Activated CD4-positive, alpha-beta T cell treated with anti-CD3 and anti-CD28 coated beads, Interleukin-2, amount 10 ng/mL, durations not matched to agents 7 days and 5 days (primary cell): Measurements from ENCODE around the gene TIAL1. TPM values are rescaled to one million over a fixed set of nuclear protein-coding genes. Genes with fewer than 3 reads are reported as not detected.

Experiments
- CTCF ChIA-PET: fragments of 350-600 bp; sonication (Branson Sonifier 250); formaldehyde crosslinking; loops from one replicate; lab custom pipeline; 2021; ENCODE audit warnings: antibody characterized with exemption; lab: Charles Lee
- POLR2A ChIA-PET: fragments of 350-600 bp; sonication (Branson Sonifier 250); formaldehyde crosslinking; loops from one replicate; lab custom pipeline; 2021; ENCODE audit warnings: antibody characterized with exemption; lab: Charles Lee
- DNase-seq: peaks from one replicate; pipeline ENCODE4 v3.0.0-alpha.2; 2020
- H3K27ac Mint-ChIP-seq: one replicate; pipeline ENCODE4 v1.8.0; 2021; ENCODE audit warnings: mild to moderate bottlenecking, moderate library complexity, mixed read lengths
- H3K27me3 Mint-ChIP-seq: one replicate; pipeline ENCODE4 v1.8.0; 2021; ENCODE audit warnings: mixed read lengths
- H3K36me3 Mint-ChIP-seq: one replicate; pipeline ENCODE4 v1.8.0; 2021; ENCODE audit warnings: low read depth, mixed read lengths
- H3K4me1 Mint-ChIP-seq: one replicate; pipeline ENCODE4 v1.8.0; 2021; ENCODE audit warnings: mixed read lengths
- H3K4me3 Mint-ChIP-seq: one replicate; pipeline ENCODE4 v1.8.0; 2021; ENCODE audit warnings: mild to moderate bottlenecking, moderate library complexity, mixed read lengths
- H3K9me3 Mint-ChIP-seq: one replicate; pipeline ENCODE4 v1.8.0; 2021; ENCODE audit warnings: mixed read lengths
- total RNA-seq, 2 experiments: library from RNA; stranded (reverse); gene quantifications; one replicate each; pipeline ENCODE4 v1.2.3, GENCODE V29; 2021

Gene TIAL1
- total RNA-seq, 2 experiments from 2014 or later: 166 to 174 TPM

DNA sequence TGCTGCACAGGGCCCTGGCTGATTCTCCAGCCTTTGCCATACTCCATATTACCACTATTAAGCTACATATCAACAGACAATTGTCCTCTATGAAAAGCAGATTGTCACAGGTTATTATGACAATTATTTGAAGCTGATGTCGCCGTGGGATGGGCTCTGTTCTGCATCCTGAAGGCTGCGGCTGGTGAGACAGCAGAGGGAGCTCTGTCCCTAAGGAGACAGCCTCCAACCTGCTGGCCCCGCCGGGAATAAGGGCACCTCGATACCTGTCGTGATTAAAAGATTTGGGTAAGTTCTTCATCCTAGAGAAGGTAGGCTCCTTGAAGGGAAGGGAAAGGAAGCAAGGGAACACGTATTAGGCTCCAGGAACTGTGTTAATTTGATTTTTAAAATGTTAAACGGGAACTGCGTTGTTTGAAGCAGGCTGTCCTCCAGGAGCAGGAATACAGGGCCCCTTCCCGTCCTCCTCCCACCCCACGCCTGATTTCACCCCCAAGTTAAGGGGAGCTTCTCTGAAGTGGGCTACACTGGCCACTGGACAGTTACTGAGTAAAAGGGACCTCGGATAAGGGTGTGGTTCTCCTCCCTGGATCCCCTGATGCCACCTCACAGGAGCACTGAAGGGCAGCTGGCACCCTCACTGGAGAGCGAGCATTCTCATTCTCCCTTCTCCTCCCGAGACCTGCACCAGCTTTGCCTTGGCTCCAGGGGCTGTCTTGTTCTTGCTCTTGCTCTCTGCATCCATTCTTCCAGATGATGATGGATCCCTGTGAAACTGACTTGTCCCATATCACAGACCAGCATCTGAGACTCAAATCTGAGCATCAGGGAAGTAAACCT is 11.8 kb upstream of the TIAL1 start:
- peak; percentile 18 for DNase-seq

DNA sequence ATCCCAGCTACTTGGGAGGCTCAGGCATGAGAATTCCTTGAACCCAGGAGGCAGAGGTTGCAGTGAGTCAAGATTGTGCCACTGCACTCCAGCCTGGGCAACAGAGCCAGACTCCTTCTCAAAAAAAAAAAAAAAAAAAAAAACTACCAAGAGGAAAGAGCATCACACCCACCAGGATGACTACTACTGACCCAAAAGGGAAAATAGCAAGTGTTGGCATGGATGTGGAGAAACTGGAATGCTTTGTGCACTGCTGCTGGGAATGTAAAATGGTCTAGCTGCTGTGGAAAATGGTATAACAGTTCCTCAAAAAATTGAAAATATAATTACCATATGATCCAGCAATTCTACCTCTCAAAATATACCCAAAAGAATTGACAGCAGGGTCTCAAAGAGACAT is 7.7 kb upstream of the TIAL1 start:
- no peaks in the 10 kb centered on the region for H3K36me3 Mint-ChIP-seq
- no peak overlapping the region for H3K27ac Mint-ChIP-seq
- no peaks in the 10 kb centered on the region for H3K9me3 Mint-ChIP-seq
- ChIA-PET POLR2A (no interaction called here), CTCF (interaction anchor here (1.0 kb wide), 1 partner anchor 13 kb away, joined by 3 read pairs; no protein-coding TSS in a partner anchor)
- H3K4me1 Mint-ChIP-seq: peaks cover 6% of the 10 kb centered on the region
- DNase-seq: no peak
- no peak overlapping the region for H3K4me3 Mint-ChIP-seq
- H3K27me3 Mint-ChIP-seq: no peaks in the 10 kb centered on the region

More for the DNA sequence above, 11.8 kb upstream of the TIAL1 start:
- Mint-ChIP-seq H3K27ac (no peak overlapping the region), H3K4me1 (peaks cover 4% of the 10 kb centered on the region), H3K36me3 (no peaks in the 10 kb centered on the region), H3K27me3 (peaks cover 3% of the 10 kb centered on the region), H3K4me3 (no peak overlapping the region), H3K9me3 (peaks cover 6% of the 10 kb centered on the region)
- ChIA-PET CTCF (interaction anchor here (1.0 kb wide), 2 partner anchors 36 to 142 kb away, joined by 3 read pairs; no protein-coding TSS in a partner anchor), POLR2A (no interaction called here)

DNA sequence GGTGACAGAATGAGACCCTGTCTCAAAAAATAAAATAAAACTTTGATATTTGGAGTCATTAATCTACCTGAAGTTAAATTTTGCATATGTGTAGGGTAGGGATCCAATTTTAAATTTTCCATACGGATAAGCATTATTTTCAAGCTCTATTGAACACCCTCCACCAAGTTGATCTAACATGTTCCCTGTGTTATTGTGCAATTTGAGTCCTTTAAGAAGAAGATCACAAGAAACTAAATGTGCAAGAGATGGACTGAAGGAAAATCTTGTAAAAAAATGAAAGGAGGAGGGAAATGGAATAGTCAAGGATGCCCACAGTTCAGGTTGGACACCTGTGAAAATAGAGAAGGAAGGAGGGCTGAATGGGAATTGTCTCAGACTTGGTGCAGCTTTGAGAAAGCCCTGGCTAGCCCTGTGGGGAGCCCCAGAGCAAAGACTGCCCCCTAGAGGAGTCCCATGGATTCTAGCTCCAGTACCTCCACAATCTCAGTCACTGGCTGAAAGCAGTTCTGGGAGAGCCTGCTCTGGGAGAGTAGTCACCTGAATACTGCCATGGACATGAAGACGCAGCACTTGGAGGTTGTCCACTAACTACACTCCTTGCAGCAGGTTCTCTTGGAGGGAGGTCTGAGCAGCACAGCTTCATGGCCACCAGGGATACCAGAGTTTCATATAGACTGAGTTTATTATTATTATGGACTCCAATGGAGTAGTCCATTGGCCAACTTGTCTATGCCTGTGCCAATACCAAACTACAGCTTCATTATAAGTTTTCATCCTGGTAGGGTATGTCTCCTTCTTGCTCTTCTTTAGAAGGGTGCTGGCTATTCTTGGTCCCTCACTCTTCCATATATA is 5.7 kb upstream of the TIAL1 start:
- no peak overlapping the region for H3K27ac Mint-ChIP-seq
- no peaks in the 10 kb centered on the region for H3K36me3 Mint-ChIP-seq
- POLR2A ChIA-PET: no interaction called here
- H3K4me3 Mint-ChIP-seq: no peak overlapping the region
- no peaks in the 10 kb centered on the region for H3K9me3 Mint-ChIP-seq
- peaks cover 13% of the 10 kb centered on the region for H3K4me1 Mint-ChIP-seq
- H3K27me3 Mint-ChIP-seq: no peaks in the 10 kb centered on the region
- CTCF ChIA-PET: interaction anchor here (0.6 to 1.8 kb wide), 16 partner anchors 9 to 331 kb away, joined by 3 to 7 read pairs (median 4); no protein-coding TSS in a partner anchor
- DNase-seq: peak; percentile 61

DNA sequence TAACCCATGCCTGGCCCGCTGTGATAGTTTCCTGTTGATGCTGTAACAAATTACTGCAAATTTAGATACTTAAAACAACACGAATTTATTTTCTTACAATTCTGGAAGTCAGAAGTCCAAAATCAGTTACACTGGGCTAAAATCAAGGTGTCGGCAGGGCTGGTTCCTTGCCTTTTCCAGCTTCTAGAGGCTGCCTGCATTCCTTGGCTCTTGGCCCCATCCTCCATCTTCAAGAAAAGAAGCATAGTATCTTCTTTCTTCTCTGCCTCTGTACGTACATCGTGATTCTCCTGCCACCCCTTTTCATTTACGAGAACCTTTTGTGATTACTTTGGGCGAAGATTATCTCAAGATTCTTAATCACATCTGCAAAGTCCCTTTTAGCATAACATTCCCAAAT is 1.6 kb upstream of the TIAL1 start:
- ChIA-PET CTCF (no interaction called here), POLR2A (no interaction called here)
- Mint-ChIP-seq H3K27ac (no peak overlapping the region), H3K9me3 (no peaks in the 10 kb centered on the region), H3K4me3 (no peak overlapping the region), H3K27me3 (no peaks in the 10 kb centered on the region), H3K36me3 (peaks cover 20% of the 10 kb centered on the region), H3K4me1 (peaks cover 33% of the 10 kb centered on the region)
- DNase-seq: no peak

DNA sequence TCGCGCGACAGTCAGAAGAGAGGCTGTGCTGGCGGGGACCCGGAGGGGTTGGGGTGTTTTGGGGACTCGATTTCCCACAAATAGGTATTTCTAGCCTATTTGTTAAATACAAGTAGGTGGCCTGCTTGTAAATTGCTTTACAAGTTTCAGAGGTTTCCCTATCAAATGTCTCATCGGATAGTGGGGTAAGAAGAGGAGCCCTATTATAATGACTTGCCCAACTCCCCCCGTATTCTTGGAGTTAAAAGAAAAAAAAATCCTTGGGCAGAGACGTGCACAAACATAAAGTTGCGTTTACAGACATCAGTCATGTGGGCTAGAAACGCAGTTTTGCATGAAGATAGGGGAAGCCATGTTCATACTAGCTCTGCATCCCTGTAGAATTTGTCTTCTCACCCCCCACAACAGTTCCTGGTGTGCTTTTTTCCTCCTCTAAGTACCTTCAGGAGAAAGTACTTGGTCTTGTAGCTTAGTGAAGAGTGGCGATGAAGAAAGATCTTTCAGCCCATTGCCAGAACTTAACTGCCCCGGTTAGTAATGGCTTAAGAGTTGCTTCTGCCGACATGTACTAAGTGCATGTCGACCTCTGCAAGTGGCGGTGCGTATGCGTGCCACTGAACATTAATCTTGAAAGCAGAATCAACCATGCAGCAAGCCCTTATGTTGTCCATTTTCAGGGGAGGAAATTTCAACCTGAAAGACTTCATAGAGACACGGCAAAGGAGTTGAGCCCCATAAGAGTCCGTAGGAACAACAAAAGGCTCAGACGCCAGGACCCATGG is 832 bp upstream of the TIAL1 start:
- H3K27ac Mint-ChIP-seq: peak overlapping the region; percentile 95
- peaks cover 41% of the 10 kb centered on the region for H3K4me1 Mint-ChIP-seq
- no peak for DNase-seq
- no peaks in the 10 kb centered on the region for H3K27me3 Mint-ChIP-seq
- ChIA-PET CTCF (interaction anchor here (0.9 kb wide), 1 partner anchor 15 kb away, joined by 3 read pairs; no protein-coding TSS in a partner anchor), POLR2A (no interaction called here)
- H3K4me3 Mint-ChIP-seq: peak overlapping the region; percentile 99
- H3K9me3 Mint-ChIP-seq: no peaks in the 10 kb centered on the region
- peaks cover 28% of the 10 kb centered on the region for H3K36me3 Mint-ChIP-seq

DNA sequence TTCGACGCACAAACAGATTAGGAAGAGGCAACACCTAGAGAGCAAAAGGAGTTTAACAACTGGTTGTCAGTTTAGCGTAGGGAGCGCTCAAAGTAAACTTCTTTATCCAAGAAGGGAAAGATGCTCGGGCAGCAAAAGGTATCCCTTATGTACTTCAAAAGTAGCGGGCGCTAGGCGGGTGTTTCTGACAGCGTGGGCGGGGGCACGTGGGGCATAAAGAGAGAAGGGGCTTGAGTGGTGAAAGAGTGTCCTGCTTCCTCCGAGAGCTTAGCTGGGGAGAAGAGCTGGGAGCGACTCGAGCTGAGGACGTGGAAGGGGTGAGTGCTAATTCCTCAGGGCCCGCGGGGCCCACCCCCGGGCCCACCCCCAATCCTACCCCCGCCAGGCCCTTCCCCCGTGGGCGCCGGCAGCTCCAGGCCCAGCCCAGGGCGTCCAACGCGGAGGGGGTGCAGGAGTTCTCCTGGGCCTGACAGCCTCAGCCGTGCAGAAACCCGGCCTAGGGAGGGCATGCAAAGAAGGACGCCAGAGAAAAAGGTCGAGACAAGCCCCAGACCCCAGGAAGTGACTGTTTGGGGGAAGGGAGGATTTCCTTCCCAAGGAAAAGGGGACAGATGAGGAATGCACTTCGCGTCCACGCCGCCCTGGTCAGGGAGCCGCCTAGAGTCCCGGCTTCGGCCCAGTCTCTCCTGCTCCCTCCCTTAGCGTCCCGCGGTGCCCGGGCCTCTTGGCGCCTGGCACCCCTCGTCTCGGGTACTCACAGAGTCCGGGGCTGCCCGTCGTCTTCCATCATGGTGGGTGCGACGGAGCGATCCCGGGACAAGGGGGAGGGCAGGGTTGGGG is 868 bp downstream of the TIAL1 start:
- H3K4me3 Mint-ChIP-seq: peak overlapping the region; percentile 99
- no peaks in the 10 kb centered on the region for H3K9me3 Mint-ChIP-seq
- DNase-seq: peak; percentile 54
- peaks cover 37% of the 10 kb centered on the region for H3K36me3 Mint-ChIP-seq
- no peaks in the 10 kb centered on the region for H3K27me3 Mint-ChIP-seq
- H3K4me1 Mint-ChIP-seq: peaks cover 53% of the 10 kb centered on the region
- POLR2A ChIA-PET: no interaction called here
- peak overlapping the region; percentile 94 for H3K27ac Mint-ChIP-seq
- CTCF ChIA-PET: interaction anchor here (1.3 kb wide), 1 partner anchor 54 kb away, joined by 5 read pairs; the partner anchor contains the start of gene RGS10

DNA sequence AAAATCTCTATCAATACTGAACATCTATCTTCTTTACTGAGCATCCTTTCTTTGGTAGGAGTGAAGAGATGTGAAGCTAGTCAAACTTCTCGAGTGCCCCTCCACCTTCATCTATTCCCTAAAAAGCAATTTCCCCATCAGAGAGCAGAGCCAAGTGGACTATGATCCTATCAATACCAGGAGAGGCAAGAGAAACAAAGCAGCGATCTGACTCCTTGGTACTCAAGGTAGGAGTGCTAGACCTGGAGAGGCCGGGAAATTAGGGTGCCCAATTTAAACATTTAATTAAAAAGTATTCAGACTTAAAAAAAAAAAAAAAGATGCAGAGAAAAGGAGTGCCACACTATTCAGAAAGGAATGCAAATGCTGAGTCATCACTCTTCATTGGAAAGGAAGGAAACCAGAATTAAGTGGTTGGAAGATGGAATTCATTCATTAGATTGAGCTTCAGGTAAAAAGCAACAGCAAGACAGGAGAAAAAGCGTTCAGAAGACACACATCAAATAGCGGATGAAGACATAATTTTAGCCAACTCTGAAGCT is 1.6 kb downstream of the TIAL1 start:
- DNase-seq: no peak
- H3K4me1 Mint-ChIP-seq: peaks cover 53% of the 10 kb centered on the region
- H3K4me3 Mint-ChIP-seq: peak overlapping the region; percentile 99
- H3K9me3 Mint-ChIP-seq: no peaks in the 10 kb centered on the region
- no peaks in the 10 kb centered on the region for H3K27me3 Mint-ChIP-seq
- ChIA-PET CTCF (interaction anchor here (1.3 kb wide), 1 partner anchor 53 kb away, joined by 5 read pairs; the partner anchor contains the start of gene RGS10), POLR2A (no interaction called here)
- peak overlapping the region; percentile 94 for H3K27ac Mint-ChIP-seq
- H3K36me3 Mint-ChIP-seq: peaks cover 38% of the 10 kb centered on the region

DNA sequence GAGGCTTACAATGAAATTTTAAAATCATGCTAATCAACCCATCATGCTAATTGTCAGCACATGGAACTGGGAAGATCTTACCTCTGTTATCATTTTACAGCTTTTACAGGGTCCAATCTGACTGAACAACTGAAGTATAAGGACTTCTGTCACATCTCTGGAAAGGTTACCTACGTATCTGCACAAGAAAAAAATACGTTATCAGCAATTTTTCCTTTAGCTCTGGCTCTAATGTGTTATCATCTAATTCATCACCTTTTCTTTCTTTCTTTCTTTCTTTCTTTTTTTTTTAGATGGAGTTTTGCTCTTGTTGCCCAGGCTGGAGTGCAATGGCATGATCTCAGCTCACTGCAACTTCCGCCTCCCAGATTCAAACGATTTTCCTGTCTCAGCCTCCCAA is 8.7 kb downstream of the TIAL1 start:
- Mint-ChIP-seq H3K9me3 (no peaks in the 10 kb centered on the region), H3K36me3 (peaks cover 32% of the 10 kb centered on the region), H3K27ac (no peak overlapping the region), H3K27me3 (no peaks in the 10 kb centered on the region), H3K4me3 (no peak overlapping the region), H3K4me1 (peaks cover 30% of the 10 kb centered on the region)
- ChIA-PET POLR2A (no interaction called here), CTCF (interaction anchor here (0.6 to 1.3 kb wide), 3 partner anchors 21 to 308 kb away, joined by 3 to 4 read pairs (median 3); no protein-coding TSS in a partner anchor)
- DNase-seq: no peak

DNA sequence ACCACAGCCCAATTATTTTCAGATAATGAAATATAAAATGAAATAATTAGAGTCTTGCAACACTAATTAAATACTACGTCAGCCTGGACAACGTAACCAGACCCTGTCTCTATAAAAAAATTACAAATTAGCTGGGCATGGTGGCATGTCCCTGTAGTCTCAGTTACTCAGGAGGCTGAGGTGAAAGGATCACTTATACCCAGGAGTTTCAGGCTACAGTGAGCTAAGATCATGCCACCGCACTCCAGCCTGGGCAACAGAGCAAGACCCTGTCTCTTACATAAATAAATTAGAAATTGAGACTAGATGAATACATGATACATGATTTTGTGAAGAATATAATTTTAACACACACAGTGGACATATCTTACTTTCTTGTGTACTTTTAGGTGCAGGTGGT is 18.4 kb downstream of the TIAL1 start:
- peaks cover 51% of the 10 kb centered on the region for H3K36me3 Mint-ChIP-seq
- DNase-seq: no peak
- CTCF ChIA-PET: interaction anchor here (0.6 kb wide), 1 partner anchor 327 kb away, joined by 4 read pairs; no protein-coding TSS in a partner anchor

DNA sequence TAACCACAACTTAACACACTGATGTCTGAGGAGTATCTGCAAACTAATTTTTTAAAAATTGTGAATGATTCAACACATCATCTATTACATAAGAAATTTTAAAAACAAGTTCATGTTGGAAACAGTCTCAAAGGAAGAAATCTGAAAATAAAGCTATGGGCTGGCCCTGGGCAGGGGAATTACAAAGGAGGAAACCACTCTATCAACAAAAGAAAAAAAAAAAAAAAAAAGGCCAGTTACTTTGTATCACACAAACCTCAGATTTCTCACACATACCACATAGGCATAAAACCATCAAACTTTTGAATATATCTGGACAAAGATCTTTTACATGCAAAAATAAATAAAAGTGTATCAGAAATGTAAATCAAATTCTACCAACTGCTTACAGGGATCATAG is 20.8 kb downstream of the TIAL1 start:
- no peak overlapping the region for H3K4me3 Mint-ChIP-seq
- peaks cover 26% of the 10 kb centered on the region for H3K4me1 Mint-ChIP-seq
- ChIA-PET CTCF (interaction anchor here (1.6 kb wide), 3 partner anchors 17 to 33 kb away, joined by 4 to 6 read pairs (median 6); partner anchors contain the start of gene RGS10), POLR2A (no interaction called here)
- peaks cover 49% of the 10 kb centered on the region for H3K36me3 Mint-ChIP-seq
- H3K9me3 Mint-ChIP-seq: no peaks in the 10 kb centered on the region
- no peak for DNase-seq
- H3K27ac Mint-ChIP-seq: no peak overlapping the region
- no peaks in the 10 kb centered on the region for H3K27me3 Mint-ChIP-seq

More for the DNA sequence above, 18.4 kb downstream of the TIAL1 start:
- no peaks in the 10 kb centered on the region for H3K27me3 Mint-ChIP-seq
- no peaks in the 10 kb centered on the region for H3K9me3 Mint-ChIP-seq
- POLR2A ChIA-PET: no interaction called here
- no peak overlapping the region for H3K4me3 Mint-ChIP-seq
- no peak overlapping the region for H3K27ac Mint-ChIP-seq
- peaks cover 35% of the 10 kb centered on the region for H3K4me1 Mint-ChIP-seq

DNA sequence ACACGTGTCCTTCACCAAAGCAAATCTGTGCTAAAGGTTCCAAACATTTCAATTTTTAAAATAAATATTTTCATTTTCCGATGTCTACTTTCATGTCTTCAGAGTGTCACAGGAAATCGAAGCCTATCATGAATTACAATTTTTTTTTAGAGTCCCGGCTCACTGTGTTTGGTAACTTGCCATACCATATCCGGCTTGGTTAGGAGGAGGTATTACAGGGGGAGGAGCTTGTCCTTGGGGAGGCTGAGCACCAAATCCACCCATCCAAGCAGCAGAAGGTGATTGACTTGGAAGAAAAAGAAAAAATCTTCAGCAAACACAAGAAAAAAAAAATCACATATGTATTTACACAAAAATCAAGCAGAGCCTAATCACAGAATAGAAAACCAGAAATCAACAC is 21.3 kb downstream of the TIAL1 start:
- Mint-ChIP-seq H3K4me3 (no peak overlapping the region), H3K27ac (peak overlapping the region; percentile 77), H3K27me3 (no peaks in the 10 kb centered on the region), H3K4me1 (peaks cover 26% of the 10 kb centered on the region), H3K9me3 (no peaks in the 10 kb centered on the region), H3K36me3 (peaks cover 49% of the 10 kb centered on the region)
- DNase-seq: peak; percentile 55
- ChIA-PET POLR2A (no interaction called here), CTCF (interaction anchor here (1.6 kb wide), 1 partner anchor 27 kb away, joined by 6 read pairs; no protein-coding TSS in a partner anchor)
